Natural killer cell treated with Interleukin-12 subunit alpha and Interleukin-12 subunit beta and Interleukin-15 and Interleukin-18, amount 100 ng/mL, for 72 hours (primary cell): ENCODE results near the gene CCDC190. TPM values are rescaled to one million over a fixed set of nuclear protein-coding genes. Genes with fewer than 3 reads are reported as not detected.
"Not testable (repeated sequence)": the region's sequence is repeated elsewhere in the genome, so short reads cannot be mapped to it uniquely, and the experiment has no call there.

Experiments
- ATAC-seq, 2 donors: fragments of 150-1000 bp; cut with Tn5 transposase in 1 of 2; sonication (Bioruptor Pico), chemical (Tn5 transposase) in 1 of 2; 2 replicates each; pipeline ENCODE4 v1.10.0; 2021
- DNase-seq: peaks from one replicate; pipeline ENCODE4 v3.0.0; 2022; ENCODE audit warnings: low spot score
- H3K27ac Mint-ChIP-seq, 2 donors: 1 replicate in 1 of 2; 2 replicates in 1 of 2; pipeline ENCODE4 v1.8.0; 2022; ENCODE audit warnings: mixed read lengths in 2 of 2, mild to moderate bottlenecking in 1 of 2, moderate library complexity in 1 of 2
- H3K27me3 Mint-ChIP-seq, 2 donors: 1 replicate in 1 of 2; 2 replicates in 1 of 2; pipeline ENCODE4 v1.8.0; 2022; ENCODE audit warnings: mixed read lengths in 2 of 2
- H3K36me3 Mint-ChIP-seq: one replicate; pipeline ENCODE4 v1.8.0; 2022; ENCODE audit warnings: mixed read lengths
- H3K4me1 Mint-ChIP-seq, 2 donors: 1 replicate in 1 of 2; 2 replicates in 1 of 2; pipeline ENCODE4 v1.8.0; 2022; ENCODE audit warnings: low read depth in 2 of 2, mixed read lengths in 2 of 2, mild to moderate bottlenecking in 1 of 2
- H3K4me3 Mint-ChIP-seq: one replicate; pipeline ENCODE4 v1.8.0; 2022; ENCODE audit warnings: mixed read lengths
- H3K9me3 Mint-ChIP-seq: 2 replicates; pipeline ENCODE4 v1.8.0; 2022; ENCODE audit warnings: mixed read lengths
- total RNA-seq, 2 donors: library from RNA; stranded (reverse); gene quantifications; one replicate each; pipeline ENCODE4 v1.2.3, GENCODE V29; 2022

Gene CCDC190
- total RNA-seq, 2 donors from 2014 or later: not detected

- no peak overlapping the region for H3K4me3 Mint-ChIP-seq
- H3K4me1 Mint-ChIP-seq: no peaks in the 10 kb centered on the region
- DNase-seq (no peak), ATAC-seq (no peak)
- H3K27me3 Mint-ChIP-seq: peaks cover 19 to 22% of the 10 kb centered on the region in 2 donors
- no peak overlapping the region for H3K27ac Mint-ChIP-seq
- no peaks in the 10 kb centered on the region for H3K9me3 Mint-ChIP-seq
- H3K36me3 Mint-ChIP-seq: no peaks in the 10 kb centered on the region
These were observed 32.1 kb upstream of the CCDC190 start for GRCh38 chr1:162892906-162893611.

- DNase-seq: no peak
- ATAC-seq: no peak
- Mint-ChIP-seq H3K9me3 (no peaks in the 10 kb centered on the region), H3K4me3 (no peak overlapping the region), H3K36me3 (no peaks in the 10 kb centered on the region), H3K4me1 (no peaks in the 10 kb centered on the region), H3K27ac (no peak overlapping the region), H3K27me3 (peaks cover 10 to 25% of the 10 kb centered on the region in 2 donors)
These were observed 29.0 kb upstream of the CCDC190 start for GRCh38 chr1:162889989-162890388.

GRCh38 chr1:162886705-162887104 lies 25.7 kb upstream of the CCDC190 start:
- ATAC-seq: no peak
- Mint-ChIP-seq H3K36me3 (no peaks in the 10 kb centered on the region), H3K4me3 (no peak overlapping the region), H3K9me3 (no peaks in the 10 kb centered on the region), H3K4me1 (no peaks in the 10 kb centered on the region), H3K27ac (no peak overlapping the region), H3K27me3 (peaks cover 10 to 39% of the 10 kb centered on the region in 2 donors)
- no peak for DNase-seq

GRCh38 chr1:162885265-162885664 lies 24.3 kb upstream of the CCDC190 start:
- H3K4me3 Mint-ChIP-seq: no peak overlapping the region
- no peak for DNase-seq
- H3K27ac Mint-ChIP-seq: no peak overlapping the region
- peaks cover 11 to 32% of the 10 kb centered on the region in 2 donors for H3K27me3 Mint-ChIP-seq
- H3K9me3 Mint-ChIP-seq: no peaks in the 10 kb centered on the region
- no peaks in the 10 kb centered on the region for H3K4me1 Mint-ChIP-seq
- no peaks in the 10 kb centered on the region for H3K36me3 Mint-ChIP-seq
- ATAC-seq: no peak

GRCh38 chr1:162884831-162885230 lies 23.9 kb upstream of the CCDC190 start:
- DNase-seq (no peak), ATAC-seq (no peak)
- Mint-ChIP-seq H3K4me1 (no peaks in the 10 kb centered on the region), H3K9me3 (no peaks in the 10 kb centered on the region), H3K4me3 (no peak overlapping the region), H3K36me3 (no peaks in the 10 kb centered on the region), H3K27me3 (peaks cover 9 to 32% of the 10 kb centered on the region in 2 donors), H3K27ac (no peak overlapping the region)

GRCh38 chr1:162882248-162882674 lies 21.3 kb upstream of the CCDC190 start:
- DNase-seq (no peak), ATAC-seq (no peak)
- Mint-ChIP-seq H3K4me1 (no peaks in the 10 kb centered on the region), H3K9me3 (no peaks in the 10 kb centered on the region), H3K27me3 (peaks cover 18 to 48% of the 10 kb centered on the region in 2 donors), H3K4me3 (no peak overlapping the region), H3K36me3 (no peaks in the 10 kb centered on the region), H3K27ac (no peak overlapping the region)

GRCh38 chr1:162881590-162881989 lies 20.6 kb upstream of the CCDC190 start:
- H3K27ac Mint-ChIP-seq: no peak overlapping the region
- no peaks in the 10 kb centered on the region for H3K9me3 Mint-ChIP-seq
- H3K4me3 Mint-ChIP-seq: no peak overlapping the region
- DNase-seq (no peak), ATAC-seq (no peak)
- H3K27me3 Mint-ChIP-seq: peaks cover 21 to 55% of the 10 kb centered on the region in 2 donors
- H3K4me1 Mint-ChIP-seq: no peaks in the 10 kb centered on the region
- H3K36me3 Mint-ChIP-seq: no peaks in the 10 kb centered on the region

- H3K27ac Mint-ChIP-seq: not testable (repeated sequence)
These were observed 19.6 kb upstream of the CCDC190 start for GRCh38 chr1:162880617-162881016.

GRCh38 chr1:162878000-162878596 lies 17.1 kb upstream of the CCDC190 start:
- no peaks in the 10 kb centered on the region for H3K36me3 Mint-ChIP-seq
- no peak overlapping the region for H3K4me3 Mint-ChIP-seq
- DNase-seq (no peak), ATAC-seq (no peak)
- H3K4me1 Mint-ChIP-seq: no peaks in the 10 kb centered on the region
- peaks cover 30 to 49% of the 10 kb centered on the region in 2 donors for H3K27me3 Mint-ChIP-seq
- H3K9me3 Mint-ChIP-seq: no peaks in the 10 kb centered on the region
- H3K27ac Mint-ChIP-seq: no peak overlapping the region

More at GRCh38 chr1:162880617-162881016, 19.6 kb upstream of the CCDC190 start:
- H3K4me3 Mint-ChIP-seq, H3K36me3 Mint-ChIP-seq, H3K9me3 Mint-ChIP-seq, ATAC-seq, DNase-seq, H3K4me1 Mint-ChIP-seq: not testable (repeated sequence)
- peaks cover 27 to 60% of the 10 kb centered on the region in 2 donors for H3K27me3 Mint-ChIP-seq

- H3K4me3 Mint-ChIP-seq: no peak overlapping the region
- DNase-seq (no peak), ATAC-seq (no peak)
- no peaks in the 10 kb centered on the region for H3K36me3 Mint-ChIP-seq
- H3K4me1 Mint-ChIP-seq: no peaks in the 10 kb centered on the region
- peaks cover 32 to 45% of the 10 kb centered on the region in 2 donors for H3K27me3 Mint-ChIP-seq
- H3K9me3 Mint-ChIP-seq: no peaks in the 10 kb centered on the region
- no peak overlapping the region for H3K27ac Mint-ChIP-seq
These were observed 16.4 kb upstream of the CCDC190 start for GRCh38 chr1:162877412-162877811.

- Mint-ChIP-seq H3K9me3 (no peaks in the 10 kb centered on the region), H3K4me3 (no peak overlapping the region), H3K27me3 (peaks cover 34 to 44% of the 10 kb centered on the region in 2 donors), H3K4me1 (no peaks in the 10 kb centered on the region), H3K27ac (no peak overlapping the region), H3K36me3 (peaks cover 2% of the 10 kb centered on the region)
- no peak for ATAC-seq
- DNase-seq: no peak
These were observed 15.8 kb upstream of the CCDC190 start for GRCh38 chr1:162876751-162877150.

- Mint-ChIP-seq H3K27me3 (peaks cover 40 to 63% of the 10 kb centered on the region in 2 donors), H3K27ac (no peak overlapping the region)
- ATAC-seq: no peak
These were observed 13.0 kb upstream of the CCDC190 start for GRCh38 chr1:162873671-162874666.

GRCh38 chr1:162872981-162873380 lies 12.0 kb upstream of the CCDC190 start:
- no peaks in the 10 kb centered on the region for H3K9me3 Mint-ChIP-seq
- H3K36me3 Mint-ChIP-seq: peaks cover 15% of the 10 kb centered on the region
- peaks cover 44 to 61% of the 10 kb centered on the region in 2 donors for H3K27me3 Mint-ChIP-seq
- no peak overlapping the region for H3K4me3 Mint-ChIP-seq
- DNase-seq: no peak
- ATAC-seq: no peak
- no peak overlapping the region for H3K27ac Mint-ChIP-seq
- H3K4me1 Mint-ChIP-seq: no peaks in the 10 kb centered on the region

More at GRCh38 chr1:162873671-162874666, 13.0 kb upstream of the CCDC190 start:
- DNase-seq: no peak
- Mint-ChIP-seq H3K9me3 (no peaks in the 10 kb centered on the region), H3K36me3 (peaks cover 15% of the 10 kb centered on the region), H3K4me1 (no peaks in the 10 kb centered on the region), H3K4me3 (no peak overlapping the region)
